ENCODE results near the gene MED23. TPM values are rescaled to one million over a fixed set of nuclear protein-coding genes. Genes with fewer than 3 reads are reported as not detected.

Gene MED23
- total and polyA plus RNA-seq, 2 donors (not counting 1 experiment from before 2014, with no cell fraction given): 25.1 to 27.4 TPM

GRCh38 chr6:131523988-131524673 is 103.9 kb downstream of the MED23 start:
- TF ChIP-seq EZH2 (IDR thresholded peaks at IDR 0.05; ENCODE audit: low read length, missing control alignments) (no peak), CTCF (conservative IDR thresholded peaks at IDR 0.05 in 1 of 2, IDR thresholded peaks at IDR 0.05 in 1 of 2; ENCODE audit: low read depth in 1 of 2, low read length in 2 of 2) (no peak)
- no peak overlapping the region for H3K9ac ChIP-seq (ENCODE audit: insufficient read depth, low read length)
- no peaks in the 10 kb centered on the region for H4K20me1 ChIP-seq (ENCODE audit: control insufficient read depth, extremely low read depth, insufficient read depth, low read length)
- no peak overlapping the region for H3K4me3 ChIP-seq (replicated peaks in 1 of 4; ENCODE audit: control extremely low read depth in 1 of 4, insufficient read depth in 1 of 4, low read depth in 3 of 4, low read length in 4 of 4)
- no peaks in the 10 kb centered on the region for H3K27me3 ChIP-seq (ENCODE audit: control insufficient read depth, insufficient read depth, low read length)
- H3K4me2 ChIP-seq (ENCODE audit: extremely low read depth, insufficient read depth, low read length): no peak overlapping the region
- no peak overlapping the region for H2AFZ ChIP-seq (ENCODE audit: low read length)
- H3K9me3 ChIP-seq (ENCODE audit: control insufficient read depth, insufficient read depth, low read depth, low read length): no peaks in the 10 kb centered on the region
- no peak overlapping the region for H3K27ac ChIP-seq (ENCODE audit: insufficient read depth, low read length)
- no peaks in the 10 kb centered on the region for H3K79me2 ChIP-seq (ENCODE audit: control insufficient read depth, insufficient read depth, low read length)
- H3K36me3 ChIP-seq (ENCODE audit: control insufficient read depth, insufficient read depth, low read length): no peaks in the 10 kb centered on the region
- no peak for DNase-seq (ENCODE audit: low read depth in 2 of 2)
- H3K4me1 ChIP-seq (ENCODE audit: control insufficient read depth, extremely low read depth, insufficient read depth, low read length): no peaks in the 10 kb centered on the region

Other genes starting within 250 kb of the MED23 start
- gene ARG1, start 55.0 kb downstream of the MED23 start, total RNA-seq: not detected in 2 replicates
- not detected in 2 replicates for gene ARG1, start 55.0 kb downstream of the MED23 start, polyA plus RNA-seq
- gene ENPP3, start 9.1 kb upstream of the MED23 start, total RNA-seq: 0.17 and 0.26 TPM in 2 replicates
- gene ENPP3, start 9.1 kb upstream of the MED23 start, polyA plus RNA-seq: 0.02 and 0.06 TPM in 2 replicates
- gene OR2A4, start 73.2 kb upstream of the MED23 start, total RNA-seq: not detected in 2 replicates
- 0.08 TPM in 1 of 2 replicates, not detected in the other for gene OR2A4, start 73.2 kb upstream of the MED23 start, polyA plus RNA-seq
- gene CTAGE9, start 82.8 kb upstream of the MED23 start, total RNA-seq: not detected in 2 replicates
- not detected in 2 replicates for gene CTAGE9, start 82.8 kb upstream of the MED23 start, polyA plus RNA-seq
- gene ENPP1, start 179.8 kb upstream of the MED23 start, total RNA-seq: 13.1 and 85.4 TPM in 2 replicates
- gene ENPP1, start 179.8 kb upstream of the MED23 start, polyA plus RNA-seq: 48.6 and 51.7 TPM in 2 replicates

All from fibroblast of lung (primary cell).